HCT116 (cell line): ENCODE data around the gene DGKB. TPM values are rescaled to one million over a fixed set of nuclear protein-coding genes. Genes with fewer than 3 reads are reported as not detected.

Experiments used
- ATAC-seq: fragments of 200-7000 bp; cut with Tn5 transposase; 2 replicates; pipeline ENCODE4 v1.9.1; 2020; ENCODE audit warnings: mild to moderate bottlenecking, moderate library complexity
- BruUV-seq: library from RNA; stranded (reverse); fragments of 400-500 nt; replicated peaks from 2 replicates; lab custom pipeline; 2021; lab: Mats Ljungman, UMichigan
- CTCF ChIA-PET: fragments of 300-600 bp; sonication (Branson Sonifier 250); formaldehyde crosslinking; loops from one replicate; lab custom pipeline; 2021; ENCODE audit warnings: antibody characterized with exemption; lab: Charles Lee
- POLR2A ChIA-PET: fragments of 300-600, 350-600 bp; sonication (Branson Sonifier 250); formaldehyde crosslinking; loops from one replicate; lab custom pipeline; 2021; ENCODE audit warnings: antibody characterized with exemption; lab: Charles Lee
- RAD21 ChIA-PET, 2 experiments: fragments of 300-600 bp; sonication (Branson Sonifier 250); formaldehyde crosslinking; loops; one replicate each; lab custom pipeline; 2023; ENCODE audit warnings: low total read pairs in 2 of 2; ENCODE audit not compliant: uncharacterized antibody in 2 of 2, unreplicated experiment in 2 of 2, low non-redundant PET in 1 of 2; lab: Charles Lee
- DNase-seq: peaks from one replicate; pipeline ENCODE4 v3.0.0-alpha.2; 2010; ENCODE audit warnings: low read depth, low spot score
- H2AFZ ChIP-seq: fragments of 200-600 bp; shearing (Covaris generic), sonication (generic); 2 replicates; pipeline ENCODE4 v1.6.1; 2017; ENCODE audit warnings: low read depth, mixed run types, mixed read lengths, antibody characterized with exemption, low read length; ENCODE audit not compliant: poor library complexity, severe bottlenecking
- H3K27ac ChIP-seq: 2 replicates; pipeline ENCODE4 v1.5.1; 2012; ENCODE audit warnings: low read depth, low read length
- H3K27me3 ChIP-seq: fragments of 200-600 bp; sonication (generic); 2 replicates; pipeline ENCODE4 v1.6.1; 2016; ENCODE audit warnings: mixed run types, low read length, mixed read lengths; ENCODE audit not compliant: insufficient read depth
- H3K36me3 ChIP-seq, 2 experiments: fragments of 200-500 bp in 1 of 2; fragments of 200-600 bp in 1 of 2; sonication (Bioruptor generic) in 1 of 2; sonication (generic) in 1 of 2; 2 replicates each; pipeline versions ENCODE4 v1.5.1 to v1.6.1; 2014 to 2016; ENCODE audit warnings: low read length in 2 of 2, inconsistent platforms in 1 of 2, mixed read lengths in 1 of 2, mixed run types in 1 of 2; ENCODE audit not compliant: insufficient read depth in 2 of 2, control insufficient read depth in 1 of 2
- H3K4me1 ChIP-seq, 2 experiments: fragments of 200-600 bp in 1 of 2; sonication (generic) in 1 of 2; 2 replicates each; pipeline versions ENCODE4 v1.5.1 to v1.6.1; 2012 to 2017; ENCODE audit warnings: low read length in 2 of 2, inconsistent platforms in 1 of 2, mild to moderate bottlenecking in 1 of 2, mixed read lengths in 1 of 2, mixed run types in 1 of 2, moderate library complexity in 1 of 2; ENCODE audit not compliant: insufficient read depth in 2 of 2, control insufficient read depth in 1 of 2
- H3K4me2 ChIP-seq: fragments of 200-600 bp; sonication (generic); 2 replicates; pipeline ENCODE4 v1.6.1; 2017; ENCODE audit warnings: mixed run types, low read length, mixed read lengths
- H3K4me3 ChIP-seq, 2 experiments: fragments of 200-600 bp in 1 of 2; sonication (generic) in 1 of 2; replicated peaks in 1 of 2; 2 replicates each; pipeline ENCODE4 v1.5.1; 2011 to 2016; ENCODE audit warnings: low read length in 2 of 2, control low read depth in 1 of 2, low read depth in 1 of 2, mild to moderate bottlenecking in 1 of 2, mixed read lengths in 1 of 2, mixed run types in 1 of 2
- H3K79me2 ChIP-seq: fragments of 200-600 bp; sonication (generic); 2 replicates; pipeline ENCODE4 v1.6.1; 2017; ENCODE audit warnings: mild to moderate bottlenecking, mixed run types, low read length, moderate library complexity, mixed read lengths; ENCODE audit not compliant: insufficient read depth
- H3K9ac ChIP-seq: fragments of 200-600 bp; sonication (generic); 2 replicates; pipeline ENCODE4 v1.6.1; 2016; ENCODE audit warnings: low read length, mixed read lengths
- H3K9me2 ChIP-seq: fragments of 200-600 bp; sonication (generic), shearing (Covaris generic); 2 replicates; pipeline ENCODE4 v1.6.1; 2017; ENCODE audit warnings: mixed run types, mild to moderate bottlenecking, moderate library complexity; ENCODE audit not compliant: insufficient read depth
- H3K9me3 ChIP-seq, 2 experiments: fragments of 200-500 bp in 1 of 2; fragments of 200-600 bp in 1 of 2; sonication (Bioruptor generic) in 1 of 2; sonication (generic) in 1 of 2; 2 replicates each; pipeline ENCODE4 v1.6.1; 2014 to 2017; ENCODE audit warnings: low read length in 2 of 2, mixed read lengths in 2 of 2, inconsistent platforms in 1 of 2, low read depth in 1 of 2, mild to moderate bottlenecking in 1 of 2, mixed run types in 1 of 2, moderate library complexity in 1 of 2; ENCODE audit not compliant: control insufficient read depth in 1 of 2, insufficient read depth in 1 of 2
- H4K20me1 ChIP-seq: fragments of 200-600 bp; sonication (generic), shearing (Covaris generic); 2 replicates; pipeline ENCODE4 v1.6.1; 2017; ENCODE audit warnings: mixed run types, mild to moderate bottlenecking, moderate library complexity; ENCODE audit not compliant: insufficient read depth
- CEBPB ChIP-seq: IDR thresholded peaks from 2 replicates; pipeline ENCODE4 v1.6.1; 2012; ENCODE audit warnings: low read depth
- EGR1 ChIP-seq: IDR thresholded peaks from 2 replicates; pipeline ENCODE4 v1.6.1; 2012; ENCODE audit warnings: low read depth
- ELF1 ChIP-seq: IDR thresholded peaks from 2 replicates; pipeline ENCODE4 v1.6.1; 2012; ENCODE audit warnings: low read depth, borderline replicate concordance
- EZH2 ChIP-seq: fragments of 200-600 bp; sonication (generic); IDR thresholded peaks from 2 replicates; pipeline ENCODE4 v1.6.1; 2017; ENCODE audit warnings: antibody characterized with exemption, mixed run types
- JUND ChIP-seq: IDR thresholded peaks from 2 replicates; pipeline ENCODE4 v1.6.1; 2012
- POLR2A ChIP-seq: IDR thresholded peaks from 2 replicates; pipeline ENCODE4 v1.7.0; 2011; ENCODE audit warnings: borderline replicate concordance; ENCODE audit not compliant: insufficient read depth, insufficient read length; ENCODE audit errors: extremely low read depth
- SIN3A ChIP-seq: IDR thresholded peaks from 2 replicates; pipeline ENCODE4 v1.6.1; 2012; ENCODE audit warnings: low read depth
- SP1 ChIP-seq: IDR thresholded peaks from 2 replicates; pipeline ENCODE4 v1.6.1; 2012; ENCODE audit warnings: low read depth
- SRF ChIP-seq: IDR thresholded peaks from 2 replicates; pipeline ENCODE4 v1.6.1; 2012; ENCODE audit warnings: low read depth
- TCF7L2 ChIP-seq: IDR thresholded peaks from 2 replicates; pipeline ENCODE4 v1.7.0; 2011; ENCODE audit warnings: borderline replicate concordance, inconsistent platforms; ENCODE audit not compliant: insufficient read depth, insufficient read length; ENCODE audit errors: extremely low read depth
- YY1 ChIP-seq: IDR thresholded peaks from 2 replicates; pipeline ENCODE4 v1.6.1; 2011; ENCODE audit warnings: low read length, low read depth, moderate library complexity, mild to moderate bottlenecking; ENCODE audit not compliant: insufficient replicate concordance; ENCODE audit errors: extremely low read depth
- ZFX ChIP-seq: fragments of 450-650 bp; IDR thresholded peaks from 2 replicates; pipeline ENCODE4 v1.6.1; 2017
- ZNF274 ChIP-seq: fragments of 200-500 bp; sonication (Bioruptor generic); IDR thresholded peaks from 2 replicates; pipeline ENCODE4 v1.6.1; 2014; ENCODE audit warnings: mild to moderate bottlenecking, low read depth, low read length, inconsistent platforms
- intact Hi-C: fragments of 100-400 bp; cut with micrococcal nuclease; formaldehyde crosslinking; loops from 2 replicates; pipeline ENCODE4 v1.10.0; 2022
- total RNA-seq: library from RNA; stranded (reverse); gene quantifications from one replicate; pipeline ENCODE4 v1.2.1, GENCODE V29; 2021; ENCODE audit not compliant: unreplicated experiment
- TF ChIP-seq, protein P1 (sequence below): IDR thresholded peaks from 2 replicates; pipeline ENCODE4 v1.6.1; 2012

DGKB gene
- total RNA-seq, 1 experiment from 2014 or later: 0.05 TPM

DNA sequence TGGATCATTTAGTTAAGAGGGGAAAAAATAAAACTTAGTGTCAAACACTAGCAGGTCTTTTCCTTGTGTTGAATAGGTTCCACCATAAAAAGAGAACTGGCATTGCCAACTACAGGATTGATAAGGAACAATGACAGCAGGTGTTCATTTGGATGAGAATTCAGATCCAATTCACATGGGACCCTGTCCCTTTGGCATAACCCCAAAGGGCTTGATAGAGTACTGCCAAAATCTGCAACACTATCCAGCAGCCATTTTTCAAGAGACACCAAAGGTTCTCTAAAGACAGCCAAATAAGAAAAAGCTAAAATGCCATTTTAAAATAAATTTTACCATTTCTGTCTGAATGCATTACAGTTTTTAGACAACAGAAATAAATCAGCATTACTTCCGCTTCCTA lies 422.3 kb downstream of the DGKB start:
- no TSS peak for BruUV-seq
- no peak for DNase-seq
- Histone ChIP-seq H3K27ac (no peak overlapping the region), H3K36me3 (no peaks in the 10 kb centered on the region), H3K9me2 (no peaks in the 10 kb centered on the region), H3K4me2 (no peak overlapping the region), H2AFZ (no peak overlapping the region), H3K4me1 (no peaks in the 10 kb centered on the region), H3K9ac (no peak overlapping the region), H3K79me2 (no peaks in the 10 kb centered on the region), H3K9me3 (no peaks in the 10 kb centered on the region), H3K27me3 (no peaks in the 10 kb centered on the region), H3K4me3 (no peak overlapping the region), H4K20me1 (no peaks in the 10 kb centered on the region)
- intact Hi-C loops: no loop called here
- ChIA-PET RAD21 (no interaction called here), CTCF (no interaction called here), POLR2A (no interaction called here)
- no peak for TF ChIP-seq POLR2A
- TF ChIP-seq SIN3A: no peak
- TF ChIP-seq, protein P1, sequence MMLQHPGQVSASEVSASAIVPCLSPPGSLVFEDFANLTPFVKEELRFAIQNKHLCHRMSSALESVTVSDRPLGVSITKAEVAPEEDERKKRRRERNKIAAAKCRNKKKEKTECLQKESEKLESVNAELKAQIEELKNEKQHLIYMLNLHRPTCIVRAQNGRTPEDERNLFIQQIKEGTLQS: no peak
- TF ChIP-seq SRF: no peak
- TF ChIP-seq ZNF274: no peak
- TF ChIP-seq YY1: no peak
- TF ChIP-seq ELF1: no peak
- TF ChIP-seq JUND: no peak
- TF ChIP-seq CEBPB: no peak
- TF ChIP-seq ZFX: no peak
- no peak for TF ChIP-seq EGR1
- TF ChIP-seq SP1: no peak
- no peak for TF ChIP-seq TCF7L2
- no peak for TF ChIP-seq EZH2
- ATAC-seq: no peak
